ENCODE measurements around the gene ZC3H12D.

DNA sequence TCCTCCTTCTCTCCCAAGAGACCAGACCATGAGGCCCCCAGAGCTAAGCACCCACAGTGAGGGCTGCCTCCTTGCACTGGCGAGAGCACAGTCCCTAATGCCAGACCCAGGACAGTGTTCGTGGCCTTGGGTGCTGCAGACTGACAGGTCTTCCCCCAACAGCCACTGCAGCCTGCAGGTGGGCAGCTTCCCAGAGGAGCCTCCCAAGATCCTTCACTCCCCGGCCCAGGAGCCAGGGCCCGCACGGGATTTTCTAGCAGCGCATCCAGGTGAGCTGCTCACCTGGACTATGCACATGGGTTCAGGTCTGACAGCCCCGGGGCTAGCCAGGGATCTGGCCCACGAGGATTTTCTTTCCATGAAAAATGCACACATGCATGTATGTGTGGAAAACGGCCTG lies 43.1 kb downstream of the ZC3H12D start:
- TF ChIP-seq, protein P1, sequence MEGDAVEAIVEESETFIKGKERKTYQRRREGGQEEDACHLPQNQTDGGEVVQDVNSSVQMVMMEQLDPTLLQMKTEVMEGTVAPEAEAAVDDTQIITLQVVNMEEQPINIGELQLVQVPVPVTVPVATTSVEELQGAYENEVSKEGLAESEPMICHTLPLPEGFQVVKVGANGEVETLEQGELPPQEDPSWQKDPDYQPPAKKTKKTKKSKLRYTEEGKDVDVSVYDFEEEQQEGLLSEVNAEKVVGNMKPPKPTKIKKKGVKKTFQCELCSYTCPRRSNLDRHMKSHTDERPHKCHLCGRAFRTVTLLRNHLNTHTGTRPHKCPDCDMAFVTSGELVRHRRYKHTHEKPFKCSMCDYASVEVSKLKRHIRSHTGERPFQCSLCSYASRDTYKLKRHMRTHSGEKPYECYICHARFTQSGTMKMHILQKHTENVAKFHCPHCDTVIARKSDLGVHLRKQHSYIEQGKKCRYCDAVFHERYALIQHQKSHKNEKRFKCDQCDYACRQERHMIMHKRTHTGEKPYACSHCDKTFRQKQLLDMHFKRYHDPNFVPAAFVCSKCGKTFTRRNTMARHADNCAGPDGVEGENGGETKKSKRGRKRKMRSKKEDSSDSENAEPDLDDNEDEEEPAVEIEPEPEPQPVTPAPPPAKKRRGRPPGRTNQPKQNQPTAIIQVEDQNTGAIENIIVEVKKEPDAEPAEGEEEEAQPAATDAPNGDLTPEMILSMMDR (IDR thresholded peaks at IDR 0.05), result no peak
- TF ChIP-seq POLR2A (IDR thresholded peaks at IDR 0.05) (no peak), POLR2AphosphoS5 (IDR thresholded peaks at IDR 0.05) (no peak)

All from upper lobe of left lung (tissue), 4 donors.